Stimulated activated CD4-positive, alpha-beta T cell treated with anti-CD3 and anti-CD28 coated beads, Interleukin-4, amount 100 ng/mL, for 4 hours (primary cell): Measurements from ENCODE around the gene COL4A1.

ENCODE experiments used
- DNase-seq, 2 experiments: peaks; one replicate each; pipeline ENCODE4 v3.0.0-alpha.2; 2020

Gene COL4A1

GRCh38 chr13:110254751-110255553, 52.0 kb downstream of the COL4A1 start:
- DNase-seq, result no peak

GRCh38 chr13:110254151-110254679, 52.7 kb downstream of the COL4A1 start:
- no peak for DNase-seq

DNA sequence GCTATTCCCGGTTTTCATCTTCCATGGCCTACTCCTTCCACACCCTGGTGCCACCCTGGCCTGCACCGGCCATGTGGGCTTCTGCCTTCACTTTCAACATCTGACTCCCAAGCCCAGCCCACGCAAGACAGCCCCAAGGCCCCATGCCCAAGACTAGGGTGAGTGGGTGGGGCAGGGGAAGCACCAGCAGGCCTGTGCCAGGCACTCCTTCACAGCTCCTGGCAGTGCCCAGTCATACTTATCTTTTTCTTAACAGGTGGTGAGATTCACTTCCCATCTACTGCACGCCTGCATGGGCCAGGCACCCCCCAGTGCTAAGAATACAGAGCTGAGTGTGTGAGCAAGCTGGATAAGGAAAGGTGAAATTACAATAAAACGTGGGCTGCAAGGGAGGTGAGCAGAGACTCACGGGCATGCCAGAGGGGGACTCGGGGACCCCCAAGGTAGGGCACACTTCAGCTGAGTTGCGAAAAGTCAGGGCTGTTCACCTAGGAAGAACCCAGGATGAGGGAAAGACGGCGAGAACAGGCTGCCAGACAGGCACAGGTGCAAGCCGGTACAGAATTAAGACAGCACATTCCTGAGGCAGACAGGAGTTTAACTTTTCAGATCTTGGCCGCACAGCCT, 55.7 kb downstream of the COL4A1 start:
- DNase-seq, result no peak

DNA sequence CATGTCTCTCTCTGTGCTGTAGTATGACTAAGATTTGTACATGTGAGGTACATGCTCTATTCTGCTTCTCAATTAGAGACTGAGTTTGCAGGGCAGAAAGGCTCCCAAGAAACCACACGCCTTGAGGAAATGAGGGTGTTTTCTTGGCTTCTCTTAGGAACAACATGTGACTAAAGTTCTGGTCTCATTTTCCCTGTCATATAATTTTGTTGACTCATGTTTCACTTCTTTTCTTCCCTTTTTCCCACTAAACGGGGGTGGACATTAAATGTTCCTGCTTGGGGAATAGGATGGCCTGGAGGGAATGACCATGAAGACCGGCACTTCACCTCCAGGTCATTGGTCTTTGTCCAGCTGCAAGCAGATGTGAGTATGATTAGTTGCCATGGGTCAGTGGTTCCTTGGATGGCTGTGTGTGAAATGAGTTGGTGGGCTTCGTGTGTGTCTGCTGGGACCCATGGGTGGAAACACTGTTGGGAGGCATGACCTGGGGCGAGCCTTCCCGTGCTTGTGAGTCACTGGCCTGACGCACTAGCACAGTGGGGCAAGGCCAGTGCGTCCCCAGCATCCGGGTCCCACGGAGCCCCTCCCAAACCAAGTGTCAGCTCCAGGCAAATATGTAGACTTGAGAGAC, 56.6 kb downstream of the COL4A1 start:
- DNase-seq, result no peak

DNA sequence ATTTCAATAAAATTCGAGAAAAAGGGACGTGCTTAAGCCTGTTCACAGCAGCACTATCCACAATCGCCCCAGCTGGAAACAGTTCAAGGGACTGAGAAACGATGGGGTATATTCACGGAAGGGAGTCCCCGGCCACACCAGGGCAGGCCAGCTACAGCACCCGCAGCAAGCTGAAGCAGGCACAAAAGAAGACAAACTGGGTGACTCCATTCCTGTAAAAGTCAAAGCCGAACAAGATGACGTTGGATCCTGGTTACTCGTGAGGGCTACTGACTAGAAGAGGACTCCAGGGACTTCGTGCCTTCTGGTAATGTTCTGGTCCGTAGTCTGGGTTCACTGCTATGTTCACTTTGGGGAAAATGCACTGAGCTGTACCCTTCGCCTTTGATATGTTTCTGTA, 57.6 kb downstream of the COL4A1 start:
- no peak for DNase-seq

DNA sequence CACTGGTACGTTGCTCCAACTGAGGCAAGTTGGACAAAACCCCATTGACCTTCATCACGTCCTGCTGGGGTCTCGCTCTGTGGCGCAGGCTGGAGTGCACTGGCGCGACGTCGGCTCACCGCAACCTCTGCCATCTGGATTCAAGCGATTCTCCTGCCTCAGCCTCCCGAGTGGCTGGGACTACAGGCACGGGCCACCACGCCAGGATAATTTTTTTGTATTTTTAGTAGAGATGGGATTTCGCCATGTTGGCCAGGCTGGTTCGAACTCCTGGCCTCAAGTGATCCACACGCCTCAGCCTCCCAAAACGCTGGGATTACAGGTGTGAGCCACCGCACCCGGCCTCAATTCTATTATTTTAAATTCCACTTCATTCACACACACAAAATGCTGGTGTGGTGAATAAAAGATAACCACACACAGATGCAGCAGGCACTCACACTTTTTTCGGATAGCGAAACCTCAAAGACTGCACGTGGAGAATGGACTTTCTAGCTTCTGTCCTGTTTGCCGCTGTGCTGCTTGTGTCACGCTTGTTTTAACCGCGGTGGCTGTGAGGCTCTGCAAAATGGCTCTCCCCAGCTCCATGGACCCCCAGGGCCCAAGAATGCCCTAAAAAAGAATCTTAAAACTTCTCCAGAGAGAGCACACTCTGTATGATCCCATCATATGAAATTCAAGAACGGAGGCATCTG, 58.4 kb downstream of the COL4A1 start:
- DNase-seq, result no peak

GRCh38 chr13:110246530-110246929, 60.4 kb downstream of the COL4A1 start:
- no peak for DNase-seq

- no peak for DNase-seq
Observed at GRCh38 chr13:110245416-110245899, 61.5 kb downstream of the COL4A1 start.

- DNase-seq, result no peak
Observed at GRCh38 chr13:110244976-110245375, 62.0 kb downstream of the COL4A1 start.

DNA sequence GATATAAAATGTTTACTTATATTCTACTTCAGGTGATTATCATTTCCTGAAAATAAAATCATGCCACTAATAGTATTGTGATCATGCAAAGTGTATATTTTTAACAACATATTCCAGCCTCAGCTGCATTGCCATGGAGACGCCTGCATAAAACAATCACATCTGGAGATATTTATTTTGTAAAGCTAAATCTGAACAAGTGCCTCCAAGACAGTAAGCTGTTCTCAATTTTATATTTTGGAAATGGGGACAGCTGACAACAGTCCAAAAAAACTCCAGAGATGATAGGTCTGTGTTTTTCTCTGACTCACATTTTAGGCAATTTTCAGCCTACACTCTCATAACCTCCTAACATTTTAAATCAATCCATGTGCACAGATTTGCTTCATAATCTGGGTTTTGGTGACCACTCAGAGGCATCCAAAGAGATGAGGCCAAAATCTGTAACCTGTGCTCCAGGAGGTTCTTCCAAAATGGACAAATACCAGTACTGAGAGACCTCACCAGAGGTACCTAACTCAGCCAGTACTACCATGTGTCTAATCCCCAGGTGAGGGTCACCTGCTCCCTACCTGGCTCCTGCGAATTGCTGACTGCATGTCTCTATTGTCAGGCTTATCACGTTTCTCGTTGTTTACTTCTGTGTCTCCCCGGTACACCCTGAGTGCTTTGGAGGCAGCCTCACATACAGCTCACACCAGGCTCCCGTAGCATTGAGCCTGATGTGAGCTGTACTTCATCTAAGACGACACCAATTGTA, 62.7 kb downstream of the COL4A1 start:
- no peak for DNase-seq

DNA sequence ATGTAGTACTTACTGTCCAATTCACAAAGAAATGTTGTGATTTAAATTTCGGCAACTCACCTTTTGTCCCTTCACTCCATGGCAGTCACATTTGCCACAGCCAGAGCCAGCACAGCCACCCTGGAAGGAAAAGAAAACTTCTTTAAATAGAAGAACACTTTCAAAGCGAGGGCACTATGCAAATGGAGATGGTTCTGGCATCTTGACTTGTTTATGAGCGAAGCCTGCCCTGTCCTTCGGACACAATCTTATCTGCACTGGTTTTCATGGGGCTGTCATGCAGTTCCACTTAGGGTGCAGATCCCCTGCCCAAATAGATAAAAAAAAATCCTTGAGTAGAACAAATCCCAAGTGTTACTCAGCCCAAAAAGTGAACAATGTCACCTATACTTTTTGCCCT, 64.3 kb downstream of the COL4A1 start:
- no peak for DNase-seq

DNA sequence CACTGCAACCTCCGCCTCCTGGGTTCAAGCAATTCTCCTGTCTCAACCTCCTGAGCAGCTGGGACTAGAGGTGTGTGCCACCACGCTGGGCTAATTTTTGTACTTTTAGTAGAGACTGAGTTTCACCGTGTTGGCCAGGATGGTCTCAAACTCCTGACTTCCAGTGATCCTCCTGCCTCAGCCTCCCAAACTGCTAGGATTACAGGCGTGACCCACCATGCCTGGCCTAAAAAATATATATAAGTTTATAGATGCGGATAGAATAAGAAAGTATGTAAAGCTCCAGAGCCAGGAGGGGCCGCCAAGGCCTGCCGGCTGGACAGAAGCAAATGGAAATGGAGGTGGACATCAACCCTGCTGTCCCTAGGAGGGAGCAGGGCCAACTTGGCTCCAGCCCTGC, 66.0 kb downstream of the COL4A1 start:
- DNase-seq, result no peak

DNA sequence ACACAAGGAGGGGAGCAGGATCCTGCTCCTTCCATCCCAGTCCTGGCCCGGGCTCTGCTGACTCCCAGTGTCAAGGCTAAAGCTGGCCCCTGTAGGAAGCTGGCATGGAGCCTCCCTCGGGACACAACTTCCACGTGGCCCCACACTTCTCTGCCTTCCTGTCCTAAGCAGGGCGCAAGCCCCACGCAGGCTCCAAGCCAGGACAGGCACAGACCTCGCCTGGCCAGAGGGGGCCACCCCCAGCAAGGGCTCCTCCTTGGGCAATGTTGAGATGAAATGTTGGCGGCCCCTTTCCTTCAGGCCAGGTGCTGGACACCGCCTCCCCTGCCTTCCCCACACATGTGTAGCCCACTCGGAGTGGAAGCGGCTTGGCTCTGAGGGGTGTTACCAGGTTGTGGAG, 66.6 kb downstream of the COL4A1 start:
- DNase-seq, result no peak

- DNase-seq, result no peak
Observed at GRCh38 chr13:110239280-110240125, 67.5 kb downstream of the COL4A1 start.

DNA sequence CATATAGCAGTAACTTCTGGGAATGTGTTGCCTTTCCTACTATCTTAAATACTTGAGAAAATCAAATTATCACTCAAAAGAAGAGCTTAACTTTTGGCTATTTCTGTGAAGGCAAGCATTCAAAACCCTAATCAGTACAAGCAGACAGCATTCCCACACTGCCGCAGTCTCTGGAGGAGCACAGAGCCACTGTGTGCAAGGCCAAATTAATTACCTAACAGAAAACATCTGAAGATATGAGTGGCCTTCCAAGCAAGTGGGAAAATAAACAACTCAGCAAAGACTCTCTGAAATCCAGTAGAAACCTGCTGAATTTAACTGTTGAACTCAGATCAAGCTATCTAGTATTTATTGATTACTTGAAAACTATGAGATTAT, 68.2 kb downstream of the COL4A1 start:
- no peak for DNase-seq

- no peak for DNase-seq
Observed at GRCh38 chr13:110237875-110238817, 68.8 kb downstream of the COL4A1 start.

- DNase-seq, result no peak
Observed at GRCh38 chr13:110236831-110237261, 70.1 kb downstream of the COL4A1 start.

DNA sequence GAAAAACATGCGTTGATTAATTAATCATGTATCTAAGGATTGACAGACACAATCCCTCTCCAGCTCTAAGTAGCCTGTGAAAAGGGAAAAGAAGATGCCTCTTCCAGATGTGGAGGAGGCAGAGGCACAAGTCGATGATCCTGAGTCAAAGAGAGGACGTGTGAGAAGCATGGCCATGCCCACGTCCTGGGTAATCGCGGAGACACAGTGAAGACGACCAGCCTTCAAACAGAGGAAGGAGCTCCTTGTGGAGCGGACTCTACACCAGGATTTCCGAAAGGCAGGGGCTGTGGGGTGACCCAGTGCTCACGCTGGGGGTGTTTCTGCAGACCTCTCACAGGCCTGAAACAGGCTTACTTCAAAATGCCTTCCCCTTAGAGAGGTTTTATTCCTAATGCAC, 70.5 kb downstream of the COL4A1 start:
- DNase-seq, result no peak

GRCh38 chr13:110234532-110234931, 72.4 kb downstream of the COL4A1 start:
- no peak for DNase-seq

DNA sequence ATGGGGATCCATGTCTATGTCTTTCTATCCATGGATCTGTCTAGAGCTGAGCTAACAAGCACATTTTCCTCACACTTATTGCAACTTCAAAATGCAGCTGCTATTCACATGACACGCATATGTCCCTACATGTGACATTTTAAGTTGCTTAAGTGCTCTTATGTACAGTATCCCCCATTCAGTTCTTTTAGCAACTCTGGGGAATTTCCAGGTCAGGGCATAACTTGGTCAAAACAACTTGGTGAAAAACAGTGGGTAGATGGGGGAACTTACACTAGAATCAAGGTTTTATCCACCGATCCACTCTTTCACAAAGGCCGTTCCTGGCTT, 73.0 kb downstream of the COL4A1 start:
- DNase-seq, result no peak
